ENCODE measurements around the gene GPR132.

Gene GPR132

DNA sequence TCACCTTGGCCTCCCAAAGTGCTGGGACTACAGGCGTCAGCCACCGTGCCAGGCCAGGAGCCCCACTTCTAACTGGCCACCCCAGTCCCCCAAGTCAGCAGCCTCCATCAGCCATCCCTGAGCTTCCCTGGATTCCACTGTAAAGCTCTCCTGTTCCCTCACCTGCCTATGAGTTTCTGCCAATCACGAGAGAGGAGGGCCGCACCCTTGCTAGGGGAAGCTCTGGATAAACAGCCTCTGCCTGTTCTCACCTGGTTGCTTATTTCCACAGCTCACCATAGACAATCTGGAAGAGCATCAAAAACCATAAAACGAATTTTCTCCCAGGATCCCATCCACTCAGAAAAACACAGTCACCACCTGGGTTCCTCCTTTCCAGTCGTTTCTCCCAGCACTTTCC, 49.3 kb downstream of the GPR132 start:
- Histone ChIP-seq H3K27me3 (ENCODE audit: insufficient read depth, low read length) (no peaks in the 10 kb centered on the region), H3F3A (ENCODE audit: insufficient read depth, low read length) (no peaks in the 10 kb centered on the region), H3K9me3 (ENCODE audit: low read length) (no peaks in the 10 kb centered on the region), H3K36me3 (ENCODE audit: insufficient read depth, low read length) (peaks cover 56% of the 10 kb centered on the region), H3K9me2 (ENCODE audit: low read depth, low read length) (no peaks in the 10 kb centered on the region), H3K4me3 (ENCODE audit: low read depth, low read length, poor library complexity, severe bottlenecking) (peak overlapping the region; percentile 99), H3K9ac (ENCODE audit: low read length) (peak overlapping the region; percentile 20; the same call in 1 of the 2 replicates), H2AFZ (ENCODE audit: low read length) (no peak overlapping the region), H4K20me1 (ENCODE audit: insufficient read depth, low read length) (no peaks in the 10 kb centered on the region), H3K4me2 (ENCODE audit: low read length) (peak overlapping the region; percentile 95), H3K79me2 (ENCODE audit: insufficient read depth, low read length) (peaks cover 95% of the 10 kb centered on the region), H3K27ac (ENCODE audit: low read depth, low read length, poor library complexity, severe bottlenecking) (peak overlapping the region; percentile 79), H3K4me1 (ENCODE audit: insufficient read depth, low read length, severe bottlenecking) (peaks cover 76% of the 10 kb centered on the region)
- TF ChIP-seq, protein P1, sequence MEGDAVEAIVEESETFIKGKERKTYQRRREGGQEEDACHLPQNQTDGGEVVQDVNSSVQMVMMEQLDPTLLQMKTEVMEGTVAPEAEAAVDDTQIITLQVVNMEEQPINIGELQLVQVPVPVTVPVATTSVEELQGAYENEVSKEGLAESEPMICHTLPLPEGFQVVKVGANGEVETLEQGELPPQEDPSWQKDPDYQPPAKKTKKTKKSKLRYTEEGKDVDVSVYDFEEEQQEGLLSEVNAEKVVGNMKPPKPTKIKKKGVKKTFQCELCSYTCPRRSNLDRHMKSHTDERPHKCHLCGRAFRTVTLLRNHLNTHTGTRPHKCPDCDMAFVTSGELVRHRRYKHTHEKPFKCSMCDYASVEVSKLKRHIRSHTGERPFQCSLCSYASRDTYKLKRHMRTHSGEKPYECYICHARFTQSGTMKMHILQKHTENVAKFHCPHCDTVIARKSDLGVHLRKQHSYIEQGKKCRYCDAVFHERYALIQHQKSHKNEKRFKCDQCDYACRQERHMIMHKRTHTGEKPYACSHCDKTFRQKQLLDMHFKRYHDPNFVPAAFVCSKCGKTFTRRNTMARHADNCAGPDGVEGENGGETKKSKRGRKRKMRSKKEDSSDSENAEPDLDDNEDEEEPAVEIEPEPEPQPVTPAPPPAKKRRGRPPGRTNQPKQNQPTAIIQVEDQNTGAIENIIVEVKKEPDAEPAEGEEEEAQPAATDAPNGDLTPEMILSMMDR (IDR thresholded peaks at IDR 0.05; ENCODE audit: low read length): no peak
- no peak for TF ChIP-seq EZH2 (IDR thresholded peaks at IDR 0.05; ENCODE audit: borderline replicate concordance, low read length)

DNA sequence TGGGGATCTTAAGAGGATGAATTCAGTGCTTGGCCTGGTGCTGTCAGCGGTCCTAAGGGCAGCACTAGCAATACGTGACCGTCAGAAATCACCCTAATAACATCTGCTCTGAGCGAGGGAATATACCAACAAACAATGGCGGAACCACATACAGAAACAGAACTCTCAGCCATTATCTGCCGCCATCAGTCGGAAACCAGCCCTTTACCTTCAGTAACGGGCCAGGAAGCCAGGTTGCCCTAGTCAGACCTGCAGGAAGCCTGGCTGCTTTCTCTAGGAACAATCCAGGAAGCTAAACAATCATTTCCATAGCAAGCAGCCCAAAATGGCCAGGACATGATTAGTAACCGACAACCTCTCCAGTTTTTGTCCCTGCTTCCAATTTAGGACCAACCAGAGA, 50.0 kb downstream of the GPR132 start:
- Histone ChIP-seq H3F3A (ENCODE audit: insufficient read depth, low read length) (no peaks in the 10 kb centered on the region), H3K9me3 (ENCODE audit: low read length) (no peaks in the 10 kb centered on the region), H4K20me1 (ENCODE audit: insufficient read depth, low read length) (no peaks in the 10 kb centered on the region), H3K9me2 (ENCODE audit: low read depth, low read length) (no peaks in the 10 kb centered on the region), H3K4me2 (ENCODE audit: low read length) (peak overlapping the region; percentile 95), H3K36me3 (ENCODE audit: insufficient read depth, low read length) (peaks cover 63% of the 10 kb centered on the region), H3K4me3 (ENCODE audit: low read depth, low read length, poor library complexity, severe bottlenecking) (peak overlapping the region; percentile 99), H3K9ac (ENCODE audit: low read length) (peak overlapping the region; percentile 20; the same call in 1 of the 2 replicates), H3K4me1 (ENCODE audit: insufficient read depth, low read length, severe bottlenecking) (peaks cover 76% of the 10 kb centered on the region), H3K27me3 (ENCODE audit: insufficient read depth, low read length) (no peaks in the 10 kb centered on the region), H2AFZ (ENCODE audit: low read length) (no peak overlapping the region), H3K27ac (ENCODE audit: low read depth, low read length, poor library complexity, severe bottlenecking) (peak overlapping the region; percentile 79), H3K79me2 (ENCODE audit: insufficient read depth, low read length) (peaks cover 100% of the 10 kb centered on the region)
- no peak for TF ChIP-seq EZH2 (IDR thresholded peaks at IDR 0.05; ENCODE audit: borderline replicate concordance, low read length)
- TF ChIP-seq, protein P1 (IDR thresholded peaks at IDR 0.05; ENCODE audit: low read length): no peak

DNA sequence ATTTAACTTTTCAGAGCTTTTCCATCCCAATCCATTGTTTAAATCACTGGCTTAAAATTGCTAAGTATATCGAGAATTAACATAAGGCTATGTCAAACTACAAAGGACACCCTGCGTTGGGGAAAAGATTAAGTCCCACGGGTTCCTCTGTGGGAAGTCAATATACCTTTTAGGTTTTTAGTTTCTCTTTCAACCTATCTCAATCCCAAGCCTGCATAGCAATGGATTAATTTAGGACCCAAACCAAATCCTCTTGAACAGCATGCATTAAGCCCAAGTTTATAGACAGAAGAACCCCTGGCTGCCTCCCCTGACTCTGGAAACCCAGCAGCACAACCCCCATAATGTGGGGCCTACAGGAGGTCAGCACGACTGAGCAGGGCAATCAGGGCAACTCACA, 50.6 kb downstream of the GPR132 start:
- peaks cover 74% of the 10 kb centered on the region for H3K4me1 ChIP-seq (ENCODE audit: insufficient read depth, low read length, severe bottlenecking)
- H3K36me3 ChIP-seq (ENCODE audit: insufficient read depth, low read length): peaks cover 63% of the 10 kb centered on the region
- H3K27me3 ChIP-seq (ENCODE audit: insufficient read depth, low read length): no peaks in the 10 kb centered on the region
- no peaks in the 10 kb centered on the region for H3F3A ChIP-seq (ENCODE audit: insufficient read depth, low read length)
- peak overlapping the region; percentile 79 for H3K27ac ChIP-seq (ENCODE audit: low read depth, low read length, poor library complexity, severe bottlenecking)
- no peaks in the 10 kb centered on the region for H3K9me2 ChIP-seq (ENCODE audit: low read depth, low read length)
- peak overlapping the region; percentile 95 for H3K4me2 ChIP-seq (ENCODE audit: low read length)
- no peak overlapping the region for H2AFZ ChIP-seq (ENCODE audit: low read length)
- no peaks in the 10 kb centered on the region for H4K20me1 ChIP-seq (ENCODE audit: insufficient read depth, low read length)
- H3K9ac ChIP-seq (ENCODE audit: low read length): peak overlapping the region; percentile 20; the same call in 1 of the 2 replicates
- H3K4me3 ChIP-seq (ENCODE audit: low read depth, low read length, poor library complexity, severe bottlenecking): peak overlapping the region; percentile 99
- H3K9me3 ChIP-seq (ENCODE audit: low read length): no peaks in the 10 kb centered on the region
- peaks cover 99% of the 10 kb centered on the region for H3K79me2 ChIP-seq (ENCODE audit: insufficient read depth, low read length)
- TF ChIP-seq, protein P1 (IDR thresholded peaks at IDR 0.05; ENCODE audit: low read length): no peak
- no peak for TF ChIP-seq EZH2 (IDR thresholded peaks at IDR 0.05; ENCODE audit: borderline replicate concordance, low read length)

All from OCI-LY1 (cell line).